Fibroblast of pulmonary artery (primary cell): ENCODE measurements around the gene DEPDC5.
A peak's percentile ranks its signal among the peaks of the same experiment; 100 is the strongest.
"Not testable (repeated sequence)": the region's sequence is repeated elsewhere in the genome, so short reads cannot be mapped to it uniquely, and the experiment has no call there.

Experiments
- DNase-seq: peaks from one replicate; pipeline ENCODE4 v3.0.0-alpha.2; 2010; ENCODE audit warnings: low read depth
- H3K4me3 ChIP-seq: replicated peaks from 2 replicates; pipeline ENCODE4 v1.5.1; 2011; ENCODE audit warnings: low read depth, mild to moderate bottlenecking, control low read depth, low read length, moderate library complexity
- TF ChIP-seq, protein P1 (sequence below): IDR thresholded peaks from 2 replicates; pipeline ENCODE4 v1.5.1; 2011; ENCODE audit warnings: mild to moderate bottlenecking, control low read depth, low read length, inconsistent platforms; ENCODE audit errors: missing control alignments

DEPDC5 gene

DNA sequence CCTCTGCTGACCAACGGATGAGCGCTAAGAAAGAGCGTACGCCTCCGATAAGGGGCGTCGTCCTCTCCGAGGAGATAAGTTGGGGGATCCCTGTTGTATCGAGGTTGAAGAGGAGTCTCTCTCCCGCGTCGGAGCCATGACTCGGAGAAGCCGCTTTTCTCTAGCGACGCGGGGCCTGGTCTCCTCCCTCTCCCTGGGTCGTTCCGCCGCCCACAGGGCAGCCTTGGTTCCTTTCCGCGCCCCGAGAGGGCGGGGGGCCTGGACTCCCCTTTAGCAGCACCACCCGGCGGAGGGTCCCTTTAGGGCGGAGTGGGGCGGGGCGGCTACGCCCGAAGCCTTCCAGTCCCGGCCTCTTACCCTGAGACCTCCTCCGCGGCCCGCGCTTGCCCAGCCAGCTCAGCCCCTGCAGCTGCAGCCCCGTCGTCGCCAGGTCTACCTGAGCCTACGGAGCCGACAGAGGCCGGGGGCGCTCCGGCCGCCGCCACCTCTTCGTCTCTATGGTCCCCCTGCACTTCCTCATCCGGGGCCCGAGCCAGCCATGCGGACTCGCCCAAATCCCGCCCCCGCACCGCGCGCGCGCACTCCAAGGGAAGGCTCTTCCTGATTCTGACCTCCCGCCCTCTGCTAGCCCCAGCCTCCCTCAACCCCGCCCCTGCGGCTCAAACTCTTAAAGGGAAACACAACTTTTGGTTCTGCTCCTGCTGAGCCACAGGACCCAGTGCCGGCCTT lies 4.0 kb upstream of the DEPDC5 start, which contains the start of gene PRR14L:
TSS of gene PRR14L (minus strand) at position 497 of the 729 bp plus-strand sequence. CDS start 11,272 bp downstream, outside the sequence.
- TF ChIP-seq, protein P1, sequence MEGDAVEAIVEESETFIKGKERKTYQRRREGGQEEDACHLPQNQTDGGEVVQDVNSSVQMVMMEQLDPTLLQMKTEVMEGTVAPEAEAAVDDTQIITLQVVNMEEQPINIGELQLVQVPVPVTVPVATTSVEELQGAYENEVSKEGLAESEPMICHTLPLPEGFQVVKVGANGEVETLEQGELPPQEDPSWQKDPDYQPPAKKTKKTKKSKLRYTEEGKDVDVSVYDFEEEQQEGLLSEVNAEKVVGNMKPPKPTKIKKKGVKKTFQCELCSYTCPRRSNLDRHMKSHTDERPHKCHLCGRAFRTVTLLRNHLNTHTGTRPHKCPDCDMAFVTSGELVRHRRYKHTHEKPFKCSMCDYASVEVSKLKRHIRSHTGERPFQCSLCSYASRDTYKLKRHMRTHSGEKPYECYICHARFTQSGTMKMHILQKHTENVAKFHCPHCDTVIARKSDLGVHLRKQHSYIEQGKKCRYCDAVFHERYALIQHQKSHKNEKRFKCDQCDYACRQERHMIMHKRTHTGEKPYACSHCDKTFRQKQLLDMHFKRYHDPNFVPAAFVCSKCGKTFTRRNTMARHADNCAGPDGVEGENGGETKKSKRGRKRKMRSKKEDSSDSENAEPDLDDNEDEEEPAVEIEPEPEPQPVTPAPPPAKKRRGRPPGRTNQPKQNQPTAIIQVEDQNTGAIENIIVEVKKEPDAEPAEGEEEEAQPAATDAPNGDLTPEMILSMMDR, result no peak
- peak within 1 kb of the TSS; percentile 92 for H3K4me3 ChIP-seq
- DNase-seq, result peak; percentile 94

- peak overlapping the region; percentile 92 for H3K4me3 ChIP-seq
- TF ChIP-seq, protein P1, result no peak
- DNase-seq, result no peak
Measured at GRCh38 chr22:31750365-31751284, 3.2 kb upstream of the DEPDC5 start.

GRCh38 chr22:31752096-31752847 lies 1.5 kb upstream of the DEPDC5 start:
- TF ChIP-seq, protein P1, result no peak
- DNase-seq, result no peak
- no peak overlapping the region for H3K4me3 ChIP-seq

DNA sequence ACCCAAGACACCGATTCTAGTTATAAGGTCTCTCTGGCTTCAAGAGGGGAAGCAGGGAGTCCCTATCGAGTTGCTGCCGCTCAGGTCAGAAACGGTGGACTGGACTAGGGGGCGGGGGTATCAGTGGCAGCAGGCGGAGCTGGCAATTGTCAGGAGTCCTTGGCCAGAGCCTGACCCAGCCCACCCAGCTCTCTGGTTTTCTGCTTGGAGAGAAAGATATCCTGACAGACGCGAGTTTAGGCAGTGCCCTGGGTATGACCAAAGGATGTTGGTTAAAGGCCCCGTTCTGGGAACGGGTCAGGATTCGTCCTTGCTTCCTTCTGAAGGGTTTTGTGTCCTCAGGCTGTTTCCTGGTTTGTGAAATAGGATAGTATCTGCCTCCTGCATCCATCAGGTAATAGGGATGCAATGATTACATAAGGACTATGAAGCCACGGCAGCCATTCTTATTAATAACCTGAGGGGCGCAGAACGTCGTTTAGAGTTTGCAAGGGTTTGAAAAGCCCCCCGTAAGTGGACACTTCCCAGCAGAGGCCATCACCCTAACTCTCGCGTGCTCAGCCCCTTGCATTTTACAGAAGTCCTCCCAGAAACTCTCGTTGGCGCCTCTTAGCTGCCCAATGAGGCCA lies 700 bp upstream of the DEPDC5 start:
- TF ChIP-seq, protein P1, result no peak
- DNase-seq, result no peak
- H3K4me3 ChIP-seq, result peak overlapping the region; percentile 89

GRCh38 chr22:31754813-31755212 lies 994 bp downstream of the DEPDC5 start:
- TF ChIP-seq, protein P1, result no peak
- peak overlapping the region; percentile 89 for H3K4me3 ChIP-seq
- DNase-seq, result no peak

DNA sequence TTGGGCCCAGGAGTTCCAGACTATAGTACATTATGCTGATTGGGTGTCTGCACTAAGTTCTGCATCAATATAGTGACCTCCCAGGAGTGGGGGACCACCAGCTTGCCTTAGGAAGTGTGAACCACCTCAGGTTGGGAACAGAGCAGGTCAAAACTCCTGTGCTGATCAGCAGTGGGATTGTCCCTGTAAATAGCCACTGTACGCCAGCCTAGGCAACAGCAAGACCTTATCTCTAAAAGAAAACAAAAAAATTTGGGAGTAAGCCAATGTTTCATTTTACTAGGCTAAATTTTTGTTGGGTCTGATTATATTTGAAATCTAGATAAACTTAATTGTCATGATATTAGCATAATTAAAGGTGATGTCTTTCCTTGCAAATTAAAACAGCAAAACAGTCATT lies 3.4 kb downstream of the DEPDC5 start:
- TF ChIP-seq, protein P1, result no peak
- DNase-seq, result no peak
- no peak overlapping the region for H3K4me3 ChIP-seq

GRCh38 chr22:31758860-31759259 lies 5.0 kb downstream of the DEPDC5 start:
- not testable (repeated sequence) for H3K4me3 ChIP-seq

More at GRCh38 chr22:31758860-31759259, 5.0 kb downstream of the DEPDC5 start:
- not testable (repeated sequence) for DNase-seq
